Stimulated activated naive CD8-positive, alpha-beta T cell treated with anti-CD3 and anti-CD28 coated beads, Interleukin-15, Interleukin-2, amounts not matched to agents 100 ng/mL and 50 ng/mL, for 24 hours (primary cell): Measurements from ENCODE around the gene MUC4.
A peak's percentile ranks its signal among the peaks of the same experiment; 100 is the strongest.
"Not testable (repeated sequence)": the region's sequence is repeated elsewhere in the genome, so short reads cannot be mapped to it uniquely, and the experiment has no call there.

Experiments
- H3K27ac Mint-ChIP-seq: one replicate; pipeline ENCODE4 v1.8.0; 2021; ENCODE audit warnings: mild to moderate bottlenecking, mixed read lengths
- H3K27me3 Mint-ChIP-seq: one replicate; pipeline ENCODE4 v1.8.0; 2021; ENCODE audit warnings: mixed read lengths
- H3K36me3 Mint-ChIP-seq: one replicate; pipeline ENCODE4 v1.8.0; 2021; ENCODE audit warnings: low read depth, mixed read lengths
- H3K4me1 Mint-ChIP-seq: one replicate; pipeline ENCODE4 v1.8.0; 2021; ENCODE audit warnings: low read depth, mixed read lengths
- H3K4me3 Mint-ChIP-seq: one replicate; pipeline ENCODE4 v1.8.0; 2021; ENCODE audit warnings: mild to moderate bottlenecking, mixed read lengths
- H3K9me3 Mint-ChIP-seq: one replicate; pipeline ENCODE4 v1.8.0; 2021; ENCODE audit warnings: mixed read lengths

MUC4 gene

DNA sequence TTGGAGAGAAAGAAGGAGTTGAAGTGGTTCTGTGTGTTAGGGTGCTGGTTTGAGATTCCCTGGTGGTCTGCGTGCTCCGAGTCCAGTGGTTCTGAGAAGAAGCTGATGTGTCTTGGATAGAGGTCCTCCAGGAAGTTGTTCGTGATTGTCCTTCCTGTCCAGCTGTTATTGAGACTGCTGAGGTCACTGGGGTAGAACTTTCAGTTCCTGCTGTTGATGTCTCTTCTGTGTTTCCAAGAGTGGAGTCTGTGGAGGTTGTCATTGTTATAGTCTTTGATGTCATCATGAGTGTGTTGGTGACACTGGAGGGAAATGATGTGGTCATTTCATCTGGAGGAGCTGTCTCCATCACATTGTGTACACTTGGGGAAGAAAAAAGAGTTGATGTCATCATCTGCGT lies 20.8 kb downstream of the MUC4 start:
- Mint-ChIP-seq H3K27ac (no peak overlapping the region), H3K4me1 (peaks cover 34% of the 10 kb centered on the region), H3K36me3 (peaks cover 5% of the 10 kb centered on the region), H3K9me3 (peaks cover 11% of the 10 kb centered on the region), H3K4me3 (no peak overlapping the region), H3K27me3 (peaks cover 10% of the 10 kb centered on the region)

- Mint-ChIP-seq H3K27ac (peak overlapping the region; percentile 9), H3K27me3 (peaks cover 5% of the 10 kb centered on the region), H3K36me3 (peaks cover 22% of the 10 kb centered on the region), H3K9me3 (peaks cover 31% of the 10 kb centered on the region), H3K4me3 (no peak overlapping the region), H3K4me1 (peaks cover 52% of the 10 kb centered on the region)
Observed at GRCh38 chr3:195788711-195789581, 22.8 kb downstream of the MUC4 start.

- Mint-ChIP-seq H3K4me1 (peaks cover 63% of the 10 kb centered on the region), H3K36me3 (peaks cover 32% of the 10 kb centered on the region), H3K9me3 (peaks cover 47% of the 10 kb centered on the region), H3K27ac (peak overlapping the region; percentile 62)
- not testable (repeated sequence) for H3K4me3 Mint-ChIP-seq, H3K27me3 Mint-ChIP-seq
Observed at GRCh38 chr3:195785781-195786405, 25.8 kb downstream of the MUC4 start.

DNA sequence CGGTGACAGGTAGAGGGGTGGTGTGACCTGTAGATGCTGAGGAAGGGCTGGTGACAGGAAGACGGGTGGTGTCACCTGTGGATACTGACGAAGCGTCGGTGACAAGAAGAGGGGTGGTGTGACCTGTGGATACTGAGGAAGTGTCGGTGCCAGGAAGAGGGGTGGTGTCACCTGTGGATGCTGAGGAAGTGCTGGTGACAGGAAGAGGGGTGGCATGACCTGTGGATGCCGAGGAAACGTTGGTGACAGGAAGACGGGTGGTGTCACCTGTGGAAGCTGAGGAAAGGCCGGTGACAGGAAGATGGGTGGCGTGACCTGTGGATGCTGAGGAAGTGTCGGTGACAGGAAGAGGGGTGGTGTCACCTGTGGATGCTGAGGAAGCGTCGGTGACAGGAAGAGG lies 27.7 kb downstream of the MUC4 start:
- peaks cover 60% of the 10 kb centered on the region for H3K4me1 Mint-ChIP-seq
- H3K9me3 Mint-ChIP-seq = peaks cover 49% of the 10 kb centered on the region
- not testable (repeated sequence) for H3K4me3 Mint-ChIP-seq, H3K27me3 Mint-ChIP-seq
- H3K27ac Mint-ChIP-seq = peak overlapping the region; percentile 5
- H3K36me3 Mint-ChIP-seq = peaks cover 32% of the 10 kb centered on the region

DNA sequence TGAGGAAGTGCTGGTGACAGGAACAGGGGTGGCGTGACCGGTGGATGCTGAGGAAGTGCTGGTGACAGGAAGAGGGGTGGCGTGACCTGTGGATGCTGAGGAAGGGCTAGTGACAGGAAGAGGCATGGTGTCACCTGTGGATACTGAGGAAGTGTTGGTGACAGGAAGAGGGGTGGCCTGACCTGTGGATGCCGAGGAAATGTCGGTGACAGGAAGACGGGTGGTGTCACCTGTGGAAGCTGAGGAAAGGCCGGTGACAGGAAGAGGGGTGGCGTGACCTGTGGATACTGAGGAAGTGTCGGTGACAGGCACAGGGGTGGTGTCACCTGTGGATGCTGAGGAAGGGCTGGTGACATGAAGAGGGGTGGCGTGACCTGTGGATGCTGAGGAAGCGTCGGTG lies 30.5 kb downstream of the MUC4 start:
- H3K27me3 Mint-ChIP-seq, H3K4me3 Mint-ChIP-seq: not testable (repeated sequence)
- Mint-ChIP-seq H3K36me3 (peaks cover 30% of the 10 kb centered on the region), H3K9me3 (peaks cover 51% of the 10 kb centered on the region), H3K27ac (peak overlapping the region; percentile 52), H3K4me1 (peaks cover 47% of the 10 kb centered on the region)

- Mint-ChIP-seq H3K27ac (no peak overlapping the region), H3K4me1 (peaks cover 20% of the 10 kb centered on the region), H3K27me3 (no peaks in the 10 kb centered on the region)
Observed at GRCh38 chr3:195777975-195778374, 33.8 kb downstream of the MUC4 start.

GRCh38 chr3:195774917-195775316 lies 36.8 kb downstream of the MUC4 start:
- H3K4me3 Mint-ChIP-seq = no peak overlapping the region

More at GRCh38 chr3:195777975-195778374, 33.8 kb downstream of the MUC4 start:
- Mint-ChIP-seq H3K36me3 (peaks cover 6% of the 10 kb centered on the region), H3K9me3 (peaks cover 22% of the 10 kb centered on the region), H3K4me3 (no peak overlapping the region)

DNA sequence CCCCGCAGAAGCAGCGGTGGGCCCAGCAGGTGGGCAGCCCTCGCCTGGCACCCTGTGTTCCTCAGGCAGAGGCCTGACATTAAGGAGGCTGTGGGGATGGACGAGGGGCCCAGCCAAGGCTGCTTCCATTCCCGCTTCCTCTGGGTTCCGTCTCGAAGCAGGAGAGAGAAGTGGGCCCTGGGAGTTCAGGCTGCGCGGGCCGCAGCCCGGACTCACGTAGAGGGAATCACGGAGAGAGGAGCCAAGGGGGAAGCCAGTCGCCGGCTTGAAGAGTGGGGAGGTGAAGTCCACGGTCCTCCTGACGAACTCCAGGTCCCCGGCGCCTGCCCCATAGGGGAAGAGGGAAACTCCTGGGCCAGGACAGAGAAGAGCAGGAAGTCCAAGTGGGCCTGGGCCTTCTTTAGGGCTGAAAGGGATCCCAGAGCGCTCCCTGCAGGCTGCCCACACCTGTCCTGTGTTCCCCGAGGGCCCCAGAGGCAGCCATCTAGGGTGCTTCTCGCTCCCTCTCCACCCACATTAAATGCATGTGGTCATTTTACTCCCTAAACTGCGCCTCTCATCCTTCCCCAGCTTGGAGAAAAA lies 37.7 kb downstream of the MUC4 start:
- Mint-ChIP-seq H3K27me3 (no peaks in the 10 kb centered on the region), H3K36me3 (no peaks in the 10 kb centered on the region), H3K27ac (no peak overlapping the region), H3K9me3 (peaks cover 7% of the 10 kb centered on the region), H3K4me3 (no peak overlapping the region), H3K4me1 (no peaks in the 10 kb centered on the region)

More at GRCh38 chr3:195774917-195775316, 36.8 kb downstream of the MUC4 start:
- Mint-ChIP-seq H3K4me1 (no peaks in the 10 kb centered on the region), H3K27me3 (no peaks in the 10 kb centered on the region), H3K27ac (no peak overlapping the region), H3K36me3 (no peaks in the 10 kb centered on the region), H3K9me3 (peaks cover 7% of the 10 kb centered on the region)

GRCh38 chr3:195771646-195772300 lies 40.0 kb downstream of the MUC4 start:
- H3K4me3 Mint-ChIP-seq = peak overlapping the region; percentile 55
- no peaks in the 10 kb centered on the region for H3K36me3 Mint-ChIP-seq
- H3K27ac Mint-ChIP-seq = peak overlapping the region; percentile 74
- no peaks in the 10 kb centered on the region for H3K4me1 Mint-ChIP-seq
- H3K27me3 Mint-ChIP-seq = no peaks in the 10 kb centered on the region
- H3K9me3 Mint-ChIP-seq = no peaks in the 10 kb centered on the region

- not testable (repeated sequence) for H3K27me3 Mint-ChIP-seq, H3K9me3 Mint-ChIP-seq, H3K36me3 Mint-ChIP-seq, H3K4me1 Mint-ChIP-seq
- Mint-ChIP-seq H3K27ac (peak overlapping the region; percentile 74), H3K4me3 (peak overlapping the region; percentile 55)
Observed at GRCh38 chr3:195770841-195771645, 40.7 kb downstream of the MUC4 start.

DNA sequence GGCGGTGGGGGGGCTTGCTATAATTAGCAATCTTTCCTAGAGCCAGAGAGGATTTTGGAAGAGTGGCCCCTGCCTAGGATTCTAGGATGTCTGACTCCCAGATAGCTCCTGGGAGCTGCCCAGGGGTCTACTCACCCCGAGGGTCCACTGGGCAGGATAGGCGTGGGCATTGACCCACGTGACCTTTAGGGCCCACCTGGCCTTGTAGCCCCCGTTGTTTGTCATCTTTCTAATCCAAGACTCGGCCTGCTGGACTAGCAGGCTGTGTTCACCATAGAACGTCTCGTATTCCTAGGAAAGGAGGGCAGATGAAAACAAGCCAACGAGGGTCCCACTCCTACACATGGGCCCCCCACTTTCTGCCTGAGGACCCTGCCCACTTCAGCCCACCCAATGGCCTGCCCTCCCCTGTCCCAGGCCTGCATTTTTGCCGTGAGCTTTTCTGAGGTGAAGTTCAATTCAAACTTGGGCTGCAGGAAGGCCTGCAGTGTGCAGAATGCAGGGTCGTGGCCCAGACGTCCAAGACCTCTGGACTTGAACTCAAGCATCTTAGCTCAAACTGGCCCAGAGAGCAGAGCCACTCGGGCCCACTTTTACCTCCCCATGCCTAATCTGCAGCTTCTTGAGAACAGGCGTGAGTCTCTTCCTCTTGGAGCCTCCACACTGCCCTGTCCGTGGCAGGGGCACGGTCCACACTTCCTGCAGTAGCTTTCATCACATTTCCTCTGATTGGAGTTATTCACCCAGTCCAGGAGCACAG lies 41.5 kb downstream of the MUC4 start:
- Mint-ChIP-seq H3K27ac (peak overlapping the region; percentile 72), H3K4me3 (peak overlapping the region; percentile 47), H3K4me1 (no peaks in the 10 kb centered on the region), H3K36me3 (no peaks in the 10 kb centered on the region), H3K9me3 (no peaks in the 10 kb centered on the region), H3K27me3 (no peaks in the 10 kb centered on the region)

- no peaks in the 10 kb centered on the region for H3K36me3 Mint-ChIP-seq
- no peaks in the 10 kb centered on the region for H3K4me1 Mint-ChIP-seq
- H3K4me3 Mint-ChIP-seq = no peak overlapping the region
- no peaks in the 10 kb centered on the region for H3K27me3 Mint-ChIP-seq
- H3K9me3 Mint-ChIP-seq = no peaks in the 10 kb centered on the region
- H3K27ac Mint-ChIP-seq = no peak overlapping the region
Observed at GRCh38 chr3:195769551-195769950, 42.2 kb downstream of the MUC4 start.

GRCh38 chr3:195768831-195769303 lies 42.9 kb downstream of the MUC4 start:
- H3K27ac Mint-ChIP-seq = no peak overlapping the region
- no peaks in the 10 kb centered on the region for H3K9me3 Mint-ChIP-seq
- no peaks in the 10 kb centered on the region for H3K27me3 Mint-ChIP-seq
- H3K4me3 Mint-ChIP-seq = no peak overlapping the region
- no peaks in the 10 kb centered on the region for H3K36me3 Mint-ChIP-seq
- H3K4me1 Mint-ChIP-seq = no peaks in the 10 kb centered on the region

- H3K9me3 Mint-ChIP-seq = no peaks in the 10 kb centered on the region
- H3K36me3 Mint-ChIP-seq = no peaks in the 10 kb centered on the region
- H3K4me3 Mint-ChIP-seq = no peak overlapping the region
- no peaks in the 10 kb centered on the region for H3K27me3 Mint-ChIP-seq
- H3K4me1 Mint-ChIP-seq = no peaks in the 10 kb centered on the region
- no peak overlapping the region for H3K27ac Mint-ChIP-seq
Observed at GRCh38 chr3:195768414-195768813, 43.3 kb downstream of the MUC4 start.
